GDM1 (cell line): ENCODE measurements around the gene SH3GL1.
"Not testable (repeated sequence)": the region's sequence is repeated elsewhere in the genome, so short reads cannot be mapped to it uniquely, and the experiment has no call there.

Experiments used
- DNase-seq: peaks from one replicate; lab custom pipeline; 2025; lab: John Stamatoyannopoulos, UW

Gene SH3GL1

DNA sequence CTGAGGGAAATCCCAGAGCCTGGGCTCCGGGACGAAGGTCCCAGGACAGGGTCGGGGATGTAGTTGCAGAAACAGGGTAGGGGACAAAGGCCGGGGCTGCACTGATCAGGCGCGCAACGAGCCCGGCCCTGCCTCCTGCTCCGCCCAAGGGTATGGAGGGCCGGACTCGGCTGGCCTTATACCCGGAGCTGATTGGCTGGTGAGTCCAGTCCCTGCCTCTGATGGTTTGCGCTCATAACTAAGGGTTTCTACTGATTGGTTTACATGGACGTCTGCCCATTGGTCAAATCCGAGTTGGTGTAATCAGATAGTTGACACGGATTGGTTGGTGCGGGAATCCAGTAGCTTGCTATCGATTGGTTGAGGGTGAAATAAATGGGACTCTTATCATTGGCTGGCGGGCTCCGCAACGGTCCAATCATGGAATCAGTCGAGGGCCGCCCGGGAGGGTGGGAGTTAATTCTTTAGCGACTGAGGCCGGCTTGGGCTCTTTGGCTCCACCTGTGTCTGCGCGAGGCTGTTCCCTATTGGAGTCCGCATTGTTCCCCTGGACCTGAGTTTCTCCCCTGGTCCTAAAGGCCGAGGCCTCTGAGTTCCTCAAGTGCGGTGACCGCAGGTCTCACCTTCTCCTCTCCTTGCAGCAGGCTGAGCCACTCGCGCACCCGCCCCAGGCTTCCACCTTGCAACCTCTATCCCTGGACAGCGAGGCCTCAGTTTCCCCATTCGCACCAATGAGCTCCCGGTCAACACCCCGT lies 57.6 kb downstream of the SH3GL1 start:
- peak; percentile 99 for DNase-seq

DNA sequence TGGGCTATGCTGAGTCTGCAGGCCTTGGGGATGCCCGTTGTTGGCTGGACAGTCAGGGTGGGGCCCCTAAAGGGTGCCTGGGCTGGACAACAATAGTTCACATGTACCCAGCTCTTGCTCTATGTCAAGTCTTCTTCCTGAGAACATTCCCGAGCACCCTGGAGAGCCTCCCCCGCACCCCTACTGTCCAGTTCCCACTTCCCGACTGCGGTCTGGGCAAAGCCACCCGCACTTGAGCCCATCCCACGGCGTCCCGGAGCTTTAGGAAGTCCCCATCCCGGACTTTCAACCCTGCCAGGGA lies 58.1 kb downstream of the SH3GL1 start:
- DNase-seq: no peak

- DNase-seq: no peak
These were observed 61.6 kb downstream of the SH3GL1 start, which contains the start of gene STAP2 for GRCh38 chr19:4338441-4339355. Gene STAP2, minus strand, starts transcription at chr19:4338827. Its CDS starts 74 bp downstream, at chr19:4338753.

GRCh38 chr19:4337906-4338440 lies 62.4 kb downstream of the SH3GL1 start:
- DNase-seq: no peak

DNA sequence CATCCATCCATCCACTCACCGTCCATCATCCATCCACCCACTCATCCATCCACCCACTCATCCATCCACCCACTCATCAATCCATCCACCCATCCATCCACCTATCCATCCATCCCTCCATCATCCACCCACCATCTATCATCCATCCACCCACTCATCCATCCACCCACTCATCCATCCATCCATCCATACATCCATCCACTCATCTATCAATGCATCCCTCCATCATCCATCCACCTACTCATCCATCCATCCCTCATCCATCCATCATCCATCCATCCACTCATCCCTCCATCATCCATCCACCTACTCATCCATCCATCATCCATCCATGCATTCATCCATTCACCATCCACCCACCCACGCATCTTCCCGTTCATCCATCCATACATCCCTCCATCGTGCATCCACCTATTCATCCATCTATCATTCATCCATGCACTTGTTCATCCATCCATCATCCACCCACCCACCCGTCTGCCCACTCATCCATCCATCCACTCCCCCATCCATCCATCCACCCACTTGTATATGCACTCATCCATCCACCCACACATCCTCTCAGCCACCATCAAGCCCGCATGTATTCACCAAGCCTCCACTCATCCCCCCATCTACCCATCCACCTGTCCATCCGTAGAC lies 65.3 kb downstream of the SH3GL1 start:
- no peak for DNase-seq

DNA sequence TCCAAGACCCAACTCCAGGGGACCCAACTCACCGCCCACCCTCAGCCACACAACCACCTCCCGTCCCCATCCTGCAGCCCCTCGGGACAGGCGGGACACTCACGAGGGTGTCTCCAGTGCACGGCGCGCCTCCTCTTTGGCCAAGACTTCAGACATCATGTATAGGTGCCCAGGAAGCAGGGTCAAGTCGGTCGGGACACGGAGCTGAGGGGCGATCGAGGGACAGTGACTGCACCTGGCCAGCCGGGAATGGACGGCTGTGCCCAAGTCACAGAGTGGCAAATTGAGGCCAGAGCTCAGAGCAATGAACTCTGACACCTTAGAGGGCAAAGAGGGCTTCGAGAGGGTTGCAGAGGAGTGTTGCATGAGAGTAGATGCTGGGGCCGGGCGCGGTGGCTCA lies 70.5 kb downstream of the SH3GL1 start:
- DNase-seq: no peak

- not testable (repeated sequence) for DNase-seq
These were observed 71.2 kb downstream of the SH3GL1 start for GRCh38 chr19:4328991-4329681.

DNA sequence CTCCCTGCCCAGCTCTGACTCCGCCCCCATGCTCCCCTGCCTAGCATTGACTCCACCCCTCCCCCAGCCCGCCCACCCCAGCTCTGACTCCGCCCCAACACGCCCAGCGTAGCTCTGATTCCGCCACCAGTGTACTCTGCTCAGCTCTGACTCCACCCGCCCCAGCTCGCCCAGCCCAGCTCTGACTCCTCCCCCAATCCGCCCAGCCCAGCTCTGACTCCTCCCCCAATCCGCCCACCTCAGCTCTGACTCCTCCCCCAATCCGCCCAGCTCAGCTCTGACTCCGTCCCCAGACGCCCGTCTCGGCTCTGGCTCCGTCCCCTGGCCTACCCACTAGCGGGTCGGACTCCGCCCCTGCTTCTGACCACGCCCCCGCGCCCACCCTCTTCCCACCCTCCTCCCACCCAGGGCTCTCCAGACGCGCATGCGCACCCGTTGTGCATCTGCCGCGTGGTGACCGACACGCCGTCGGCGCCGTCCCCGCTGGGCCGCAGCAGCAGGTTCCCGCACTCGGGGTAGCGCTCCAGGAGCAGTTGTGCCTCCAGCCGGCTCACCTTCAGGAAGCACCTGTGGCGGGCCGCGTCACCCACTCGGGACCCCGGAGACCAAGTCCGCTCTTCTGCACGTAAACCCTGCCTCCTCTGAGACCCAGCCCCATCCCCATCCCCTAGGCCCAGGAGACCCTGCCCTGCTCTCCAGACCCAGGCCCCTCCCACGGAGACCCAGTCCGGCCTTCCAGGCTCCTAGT lies 71.9 kb downstream of the SH3GL1 start:
- peak; percentile 93 for DNase-seq

DNA sequence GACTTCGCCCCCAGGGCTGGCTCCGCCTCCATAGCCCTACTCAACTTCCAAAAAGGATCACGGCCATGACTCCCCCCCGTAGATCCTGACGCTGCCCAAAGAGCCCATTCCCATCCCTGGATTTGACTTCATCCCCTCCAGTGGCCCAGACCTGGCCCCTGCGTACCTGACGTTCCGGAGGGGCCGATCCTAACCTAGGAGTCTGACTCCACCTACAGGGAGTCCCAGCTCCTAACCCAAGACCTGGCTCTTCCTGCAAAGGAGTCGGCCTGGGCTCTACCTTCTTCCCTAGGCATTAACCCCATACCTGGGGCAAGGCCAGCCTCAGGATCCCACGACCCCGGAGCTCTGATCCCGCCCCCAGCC lies 72.5 kb downstream of the SH3GL1 start:
- no peak for DNase-seq

GRCh38 chr19:4327252-4327876 lies 73.0 kb downstream of the SH3GL1 start:
- DNase-seq: no peak

DNA sequence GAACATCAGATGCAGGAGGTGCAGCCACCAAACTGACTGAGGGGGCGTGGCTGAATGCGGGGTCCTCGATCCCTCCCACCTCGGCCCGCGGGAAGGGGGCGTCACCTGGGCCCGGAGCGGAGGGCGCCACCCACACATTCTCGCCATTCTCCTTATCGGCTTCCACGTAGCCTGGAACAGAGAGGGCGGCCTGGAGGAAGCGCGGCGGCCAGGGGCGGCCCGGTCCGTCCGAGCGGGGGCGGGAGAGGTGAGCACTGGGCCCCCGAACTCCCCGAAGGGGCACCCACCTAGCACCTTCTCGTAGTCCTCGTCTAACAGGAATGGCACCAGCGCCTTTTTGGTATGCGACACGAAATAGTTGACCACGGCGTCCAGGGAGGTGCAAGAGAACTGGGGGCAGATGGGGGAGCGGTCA lies 73.5 kb downstream of the SH3GL1 start:
- DNase-seq: no peak

GRCh38 chr19:4326215-4326836 lies 74.0 kb downstream of the SH3GL1 start:
- DNase-seq: no peak

DNA sequence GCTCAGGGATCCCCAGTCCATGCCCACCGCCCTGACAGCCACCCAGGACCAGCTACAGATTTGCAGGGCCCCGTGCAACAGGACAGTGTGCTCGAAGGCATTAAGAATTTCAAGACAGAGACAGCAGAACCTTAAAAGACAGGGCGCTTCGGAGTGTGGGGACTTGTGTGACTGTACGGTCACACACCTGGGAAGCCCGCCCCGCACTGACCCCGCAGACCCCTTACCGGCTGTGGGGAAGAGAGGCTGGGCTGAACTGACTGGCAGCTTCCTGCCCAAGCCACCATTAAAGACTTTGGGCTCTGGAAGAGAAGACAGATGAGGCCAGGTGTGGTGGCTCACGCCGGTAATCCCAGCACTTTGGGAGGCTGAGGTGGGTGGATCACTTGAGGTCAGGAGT lies 76.1 kb downstream of the SH3GL1 start:
- no peak for DNase-seq

DNA sequence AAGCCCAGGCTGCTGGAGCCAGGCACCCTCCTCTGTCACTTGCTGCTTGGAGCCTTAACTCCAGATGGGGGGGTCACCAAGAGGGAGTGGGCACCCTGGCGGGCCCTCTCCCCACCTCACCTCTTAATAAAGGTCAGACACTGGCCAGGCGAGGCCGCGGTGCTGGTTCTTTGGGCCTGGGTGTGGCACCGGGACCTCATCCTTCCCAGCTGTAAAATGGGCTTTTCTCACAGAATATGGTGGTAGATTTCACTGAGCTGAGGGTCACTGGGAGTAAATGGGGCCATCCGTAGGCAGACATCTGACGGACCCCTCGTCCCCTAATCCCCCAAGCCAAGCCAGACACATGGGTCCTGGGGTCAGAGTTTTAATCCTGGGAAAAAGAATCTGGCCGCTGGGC lies 76.7 kb downstream of the SH3GL1 start:
- no peak for DNase-seq

GRCh38 chr19:4322942-4323665 lies 77.2 kb downstream of the SH3GL1 start:
- DNase-seq: no peak

GRCh38 chr19:4320419-4320818 lies 79.9 kb downstream of the SH3GL1 start:
- DNase-seq: no peak

DNA sequence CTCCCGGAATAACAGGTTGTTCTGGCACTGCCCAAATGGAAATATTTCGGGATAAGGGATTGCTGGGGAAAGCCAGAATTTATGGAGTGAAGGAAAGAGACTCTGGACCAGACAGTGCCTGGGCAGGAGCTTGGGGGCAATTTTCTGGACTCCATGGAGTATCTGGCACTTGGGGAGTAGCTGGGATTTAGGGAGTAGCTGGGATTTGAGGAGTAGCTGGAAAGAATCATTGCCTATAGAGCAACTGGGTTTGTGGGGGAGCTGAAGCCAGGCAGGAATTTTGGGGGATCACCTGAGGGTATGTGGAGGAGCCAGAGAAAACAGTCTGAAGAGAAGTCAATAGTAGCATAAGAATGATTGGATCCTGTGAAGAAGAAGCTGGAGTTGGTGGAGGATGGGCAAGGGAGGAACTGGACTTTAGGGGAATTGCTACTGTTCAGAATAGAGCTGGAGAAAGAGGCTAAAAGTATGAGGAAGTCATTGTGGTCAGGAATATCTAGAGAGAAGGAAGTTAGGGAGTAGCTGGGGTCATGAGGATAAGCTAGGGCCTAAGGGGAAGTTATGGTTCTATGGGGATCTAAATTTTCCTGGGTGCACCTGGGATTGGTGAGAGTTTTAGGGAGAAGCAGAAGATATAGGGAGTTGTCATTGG lies 81.2 kb downstream of the SH3GL1 start:
- DNase-seq: no peak

GRCh38 chr19:4318460-4318859 lies 81.9 kb downstream of the SH3GL1 start:
- no peak for DNase-seq

- DNase-seq: no peak
These were observed 83.4 kb downstream of the SH3GL1 start for GRCh38 chr19:4316956-4317355.
